Astrocyte (in vitro differentiated cells and primary cell): ENCODE data around the gene DCUN1D2.
"Not testable (repeated sequence)": the region's sequence is repeated elsewhere in the genome, so short reads cannot be mapped to it uniquely, and the experiment has no call there.

Experiments
- CTCF ChIP-seq: IDR thresholded peaks from 2 replicates; pipeline ENCODE4 v1.5.1; 2011; ENCODE audit warnings: low read depth, mild to moderate bottlenecking, inconsistent platforms, low read length, moderate library complexity; ENCODE audit not compliant: insufficient read depth
- EZH2 ChIP-seq: IDR thresholded peaks from 2 replicates; pipeline ENCODE4 v1.6.1; 2012; ENCODE audit warnings: mild to moderate bottlenecking, low read length, inconsistent platforms; ENCODE audit not compliant: insufficient read depth

- TF ChIP-seq CTCF, EZH2: not testable (repeated sequence)
Observed at GRCh38 chr13:113435907-113436306, 54.6 kb downstream of the DCUN1D2 start.
